22Rv1 (cell line): ENCODE data around the gene GLIS1.

Experiments
- H3K27ac ChIP-seq: fragments of 450-650 bp; 2 replicates; pipeline ENCODE4 v1.5.1; 2017
- ZFX ChIP-seq: fragments of 450-650 bp; IDR thresholded peaks from 2 replicates; pipeline ENCODE4 v1.6.1; 2017; ENCODE audit warnings: antibody characterized with exemption, borderline replicate concordance
- TF ChIP-seq, protein P1 (sequence below): fragments of 450-650 bp; IDR thresholded peaks from 2 replicates; pipeline ENCODE4 v1.5.1; 2017; ENCODE audit warnings: mild to moderate bottlenecking

The GLIS1 gene

DNA sequence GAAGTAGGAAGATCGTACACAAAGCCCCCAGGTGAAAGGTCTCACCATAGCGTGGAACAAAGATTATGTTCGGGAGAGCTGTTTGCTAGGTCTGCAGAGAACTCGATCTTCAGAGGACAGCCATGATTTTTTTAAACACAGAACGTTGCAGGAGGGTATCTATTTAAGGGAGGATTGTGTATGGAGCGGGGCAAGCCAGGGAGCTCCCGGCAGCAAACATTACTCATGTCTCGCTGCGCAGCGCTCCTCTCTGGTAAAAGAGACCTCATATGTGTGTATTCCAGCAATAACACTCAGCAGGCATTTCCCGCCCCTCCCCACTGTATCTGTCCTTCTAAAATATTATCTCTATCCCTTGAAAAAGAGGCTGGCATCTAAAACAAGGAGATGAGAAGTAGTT, 2.7 kb downstream of the GLIS1 start:
- H3K27ac ChIP-seq, result no peak overlapping the region
- no peak for TF ChIP-seq ZFX
- TF ChIP-seq, protein P1, sequence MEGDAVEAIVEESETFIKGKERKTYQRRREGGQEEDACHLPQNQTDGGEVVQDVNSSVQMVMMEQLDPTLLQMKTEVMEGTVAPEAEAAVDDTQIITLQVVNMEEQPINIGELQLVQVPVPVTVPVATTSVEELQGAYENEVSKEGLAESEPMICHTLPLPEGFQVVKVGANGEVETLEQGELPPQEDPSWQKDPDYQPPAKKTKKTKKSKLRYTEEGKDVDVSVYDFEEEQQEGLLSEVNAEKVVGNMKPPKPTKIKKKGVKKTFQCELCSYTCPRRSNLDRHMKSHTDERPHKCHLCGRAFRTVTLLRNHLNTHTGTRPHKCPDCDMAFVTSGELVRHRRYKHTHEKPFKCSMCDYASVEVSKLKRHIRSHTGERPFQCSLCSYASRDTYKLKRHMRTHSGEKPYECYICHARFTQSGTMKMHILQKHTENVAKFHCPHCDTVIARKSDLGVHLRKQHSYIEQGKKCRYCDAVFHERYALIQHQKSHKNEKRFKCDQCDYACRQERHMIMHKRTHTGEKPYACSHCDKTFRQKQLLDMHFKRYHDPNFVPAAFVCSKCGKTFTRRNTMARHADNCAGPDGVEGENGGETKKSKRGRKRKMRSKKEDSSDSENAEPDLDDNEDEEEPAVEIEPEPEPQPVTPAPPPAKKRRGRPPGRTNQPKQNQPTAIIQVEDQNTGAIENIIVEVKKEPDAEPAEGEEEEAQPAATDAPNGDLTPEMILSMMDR, result no peak

DNA sequence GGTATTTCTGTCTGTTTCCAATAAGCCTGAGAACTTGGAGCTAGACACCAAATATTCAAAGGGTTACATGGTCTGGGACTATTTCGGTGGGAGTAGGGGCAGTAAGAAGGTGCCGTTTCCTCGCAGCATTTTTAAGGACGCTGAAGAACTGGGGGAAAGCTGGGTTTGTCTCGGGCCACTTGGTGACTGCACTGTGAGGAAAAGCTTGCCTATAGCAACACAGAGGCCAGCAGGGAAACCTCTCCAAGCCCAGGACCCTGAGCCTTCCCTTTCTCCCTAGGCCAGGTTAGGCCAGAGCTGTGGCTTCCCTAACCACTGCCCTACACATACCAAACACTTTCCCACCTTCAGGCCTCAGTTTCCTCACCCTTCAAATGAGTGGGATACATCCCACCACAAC, 3.3 kb downstream of the GLIS1 start:
- TF ChIP-seq, protein P1, result no peak
- TF ChIP-seq ZFX, result no peak
- no peak overlapping the region for H3K27ac ChIP-seq

DNA sequence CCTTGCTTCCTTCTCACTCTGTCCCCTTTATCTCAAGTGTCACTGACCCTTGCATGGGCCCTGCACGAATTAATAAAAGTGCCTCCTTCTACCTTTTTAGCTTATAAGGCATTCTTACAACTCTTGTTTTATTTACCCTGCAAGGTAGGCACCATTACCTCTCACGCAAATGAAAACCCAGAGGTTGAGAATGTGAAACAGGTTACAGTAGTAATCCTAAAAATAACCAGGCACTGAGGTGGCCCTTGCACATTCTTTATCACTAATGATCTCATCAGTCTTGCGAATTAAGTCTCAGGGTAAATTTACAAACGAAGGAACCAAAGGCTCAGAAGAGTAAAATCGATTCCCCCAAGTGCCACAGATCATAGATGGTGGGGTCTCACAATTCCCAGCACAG, 3.7 kb downstream of the GLIS1 start:
- H3K27ac ChIP-seq, result no peak overlapping the region
- no peak for TF ChIP-seq ZFX
- TF ChIP-seq, protein P1, result no peak

DNA sequence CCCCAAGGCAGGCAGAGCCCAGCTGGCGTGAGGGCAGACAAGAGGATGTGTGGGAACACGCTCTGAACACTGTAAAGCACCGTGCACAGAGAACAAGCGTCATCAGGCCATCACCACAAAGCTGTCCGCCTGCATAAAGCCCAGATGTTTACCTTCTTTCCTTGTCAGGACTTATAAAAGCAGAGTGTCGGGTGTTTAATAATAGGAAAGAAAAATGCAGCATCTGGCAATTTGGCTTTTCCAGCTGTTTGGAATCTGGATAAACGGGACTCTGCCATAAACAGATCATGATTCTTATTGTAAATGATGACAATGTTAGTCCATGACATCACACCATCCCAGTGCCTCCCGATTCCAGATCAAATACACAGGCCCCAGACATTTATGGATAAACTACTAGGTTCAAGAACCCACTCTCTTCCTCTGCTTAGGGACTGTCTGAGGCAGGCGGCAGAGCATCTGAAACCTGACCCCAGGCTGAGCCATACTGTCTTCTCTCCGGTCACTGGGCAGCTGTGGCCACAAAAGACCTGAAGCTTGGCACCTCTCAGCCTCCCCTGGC, 4.2 kb downstream of the GLIS1 start:
- no peak overlapping the region for H3K27ac ChIP-seq

DNA sequence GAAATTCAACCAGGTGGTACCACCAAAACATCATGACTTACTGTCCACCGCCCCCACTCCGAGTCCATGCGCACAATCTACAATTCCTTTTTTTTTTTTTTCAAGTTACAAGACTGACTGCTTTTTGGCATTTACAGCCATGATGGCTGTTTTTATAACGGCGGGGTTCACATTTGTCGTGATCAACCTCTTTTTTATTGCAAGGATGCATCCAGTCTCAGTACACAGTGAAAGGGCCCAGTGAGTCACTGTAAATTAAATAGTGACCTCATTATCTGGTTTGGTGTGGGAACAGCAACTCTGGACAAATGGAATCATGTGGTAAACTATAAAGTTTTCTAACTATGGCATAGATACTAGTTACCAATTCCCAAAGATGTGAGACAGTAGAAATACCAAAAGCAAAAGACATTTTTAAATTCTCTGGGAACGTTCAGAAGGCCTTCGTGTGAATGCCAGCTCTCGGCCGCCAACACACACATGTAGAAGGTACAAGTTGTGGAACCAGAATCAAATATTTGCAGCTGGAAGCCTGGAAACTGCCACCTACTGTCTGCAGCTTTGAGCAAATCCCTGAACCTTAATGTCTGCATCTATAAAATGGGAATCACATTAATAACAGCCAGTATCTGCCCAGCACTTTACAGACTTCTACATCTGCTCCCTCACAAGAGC, 4.9 kb downstream of the GLIS1 start:
- TF ChIP-seq ZFX, result no peak
- TF ChIP-seq, protein P1, result no peak
- no peak overlapping the region for H3K27ac ChIP-seq

More for the DNA sequence above, 4.2 kb downstream of the GLIS1 start:
- TF ChIP-seq, protein P1, result no peak
- no peak for TF ChIP-seq ZFX

DNA sequence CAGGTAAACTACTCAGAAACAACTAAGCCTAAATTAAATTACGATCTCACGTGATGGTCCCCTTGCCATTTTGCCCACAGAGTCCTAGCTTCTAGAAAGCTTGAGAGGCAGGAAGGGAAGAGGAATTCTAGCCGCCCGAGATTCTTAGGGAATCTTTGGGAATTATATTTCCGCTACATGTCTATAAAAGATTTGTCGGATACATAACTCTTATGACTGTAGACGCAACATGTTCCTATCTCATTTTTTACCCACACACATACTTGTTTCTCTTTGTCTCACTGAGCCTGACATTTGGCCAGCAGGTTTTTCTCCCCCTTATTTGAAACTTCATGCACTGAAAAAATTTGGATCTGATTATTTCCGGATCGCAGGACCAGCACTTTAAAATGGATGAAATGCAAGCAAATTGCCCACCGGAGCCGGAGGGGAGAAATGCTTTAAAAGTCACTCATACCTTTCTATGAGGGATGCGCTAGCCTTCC, 5.5 kb downstream of the GLIS1 start:
- no peak overlapping the region for H3K27ac ChIP-seq

DNA sequence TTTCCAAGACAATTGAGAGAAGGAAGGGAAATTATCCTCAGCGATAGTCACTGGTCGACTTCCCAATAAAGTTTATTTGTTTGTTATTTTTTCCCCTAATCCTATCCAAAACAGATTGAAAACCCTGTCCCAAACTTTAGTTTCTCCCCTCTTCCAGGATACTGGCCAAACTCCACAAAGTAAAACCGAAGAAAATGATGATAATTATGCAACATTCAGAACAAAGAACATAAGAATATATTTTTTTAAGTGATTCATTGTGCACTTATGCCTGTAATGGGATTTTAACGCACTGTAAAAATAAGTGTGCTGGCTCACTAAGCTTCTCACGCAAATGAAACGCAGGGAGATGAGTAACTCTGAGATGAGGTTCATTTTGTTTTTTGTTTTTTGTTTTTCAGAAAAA, 6.0 kb downstream of the GLIS1 start:
- no peak overlapping the region for H3K27ac ChIP-seq
- TF ChIP-seq, protein P1, result no peak
- no peak for TF ChIP-seq ZFX

More for the DNA sequence above, 5.5 kb downstream of the GLIS1 start:
- TF ChIP-seq, protein P1, result no peak
- TF ChIP-seq ZFX, result no peak
